Astrocyte of the spinal cord (primary cell): ENCODE results near the gene SLC39A13.

Source experiments
- DNase-seq: peaks from one replicate; pipeline ENCODE4 v3.0.0; 2011; ENCODE audit warnings: low read depth, low spot score
- H3K4me3 ChIP-seq: 2 replicates; pipeline ENCODE4 v1.5.1; 2011; ENCODE audit warnings: low read depth, mild to moderate bottlenecking, low read length, moderate library complexity
- in situ Hi-C: cut with HindIII; loops from 2 replicates; pipeline ENCODE4 v1.10.0; 2017; ENCODE audit warnings: low sequenced_read_pairs
- TF ChIP-seq, protein P1 (sequence below): IDR thresholded peaks from 2 replicates; pipeline ENCODE4 v1.5.1; 2012; ENCODE audit warnings: low read depth, mild to moderate bottlenecking, low read length, inconsistent platforms

SLC39A13 gene

DNA sequence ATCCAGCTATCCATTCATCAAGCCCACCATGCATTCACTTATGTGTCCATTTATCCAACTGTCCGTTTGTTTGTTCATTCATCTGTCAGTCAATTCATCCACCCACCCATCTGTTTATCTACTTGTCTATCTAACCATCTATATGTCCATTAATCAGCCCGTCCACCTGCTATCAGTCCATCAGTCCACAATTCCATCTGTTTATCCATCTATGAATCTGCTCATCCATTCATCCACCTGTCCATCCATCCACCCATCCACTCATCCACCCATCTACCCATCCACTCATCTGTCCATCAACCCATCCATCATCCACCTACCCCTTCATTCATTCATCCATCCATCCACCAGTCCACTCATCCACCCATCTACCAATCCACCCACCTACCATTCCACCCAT lies 29.1 kb upstream of the SLC39A13 start:
- no peak overlapping the region for H3K4me3 ChIP-seq
- no peak for DNase-seq
- TF ChIP-seq, protein P1, sequence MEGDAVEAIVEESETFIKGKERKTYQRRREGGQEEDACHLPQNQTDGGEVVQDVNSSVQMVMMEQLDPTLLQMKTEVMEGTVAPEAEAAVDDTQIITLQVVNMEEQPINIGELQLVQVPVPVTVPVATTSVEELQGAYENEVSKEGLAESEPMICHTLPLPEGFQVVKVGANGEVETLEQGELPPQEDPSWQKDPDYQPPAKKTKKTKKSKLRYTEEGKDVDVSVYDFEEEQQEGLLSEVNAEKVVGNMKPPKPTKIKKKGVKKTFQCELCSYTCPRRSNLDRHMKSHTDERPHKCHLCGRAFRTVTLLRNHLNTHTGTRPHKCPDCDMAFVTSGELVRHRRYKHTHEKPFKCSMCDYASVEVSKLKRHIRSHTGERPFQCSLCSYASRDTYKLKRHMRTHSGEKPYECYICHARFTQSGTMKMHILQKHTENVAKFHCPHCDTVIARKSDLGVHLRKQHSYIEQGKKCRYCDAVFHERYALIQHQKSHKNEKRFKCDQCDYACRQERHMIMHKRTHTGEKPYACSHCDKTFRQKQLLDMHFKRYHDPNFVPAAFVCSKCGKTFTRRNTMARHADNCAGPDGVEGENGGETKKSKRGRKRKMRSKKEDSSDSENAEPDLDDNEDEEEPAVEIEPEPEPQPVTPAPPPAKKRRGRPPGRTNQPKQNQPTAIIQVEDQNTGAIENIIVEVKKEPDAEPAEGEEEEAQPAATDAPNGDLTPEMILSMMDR, result no peak
- in situ Hi-C loops, result no loop called here

DNA sequence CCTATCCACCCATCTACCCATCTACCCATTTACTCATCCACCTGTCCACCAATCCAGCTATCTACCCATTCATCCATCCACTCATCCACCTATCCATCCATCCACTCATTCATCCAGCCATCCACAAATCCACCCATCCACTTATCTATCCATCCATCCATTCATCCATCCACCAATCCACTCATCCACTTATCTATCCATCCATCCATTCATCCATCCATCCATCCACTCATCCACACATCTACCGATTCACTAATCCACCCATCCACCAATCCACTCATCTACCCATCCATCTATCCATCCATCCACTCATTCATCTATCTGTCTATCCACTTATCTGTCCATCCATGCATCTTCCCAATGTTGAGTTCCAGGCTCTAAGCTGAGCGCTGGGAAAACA lies 28.3 kb upstream of the SLC39A13 start:
- no peak overlapping the region for H3K4me3 ChIP-seq
- no peak for DNase-seq
- in situ Hi-C loops, result no loop called here
- TF ChIP-seq, protein P1, result no peak

DNA sequence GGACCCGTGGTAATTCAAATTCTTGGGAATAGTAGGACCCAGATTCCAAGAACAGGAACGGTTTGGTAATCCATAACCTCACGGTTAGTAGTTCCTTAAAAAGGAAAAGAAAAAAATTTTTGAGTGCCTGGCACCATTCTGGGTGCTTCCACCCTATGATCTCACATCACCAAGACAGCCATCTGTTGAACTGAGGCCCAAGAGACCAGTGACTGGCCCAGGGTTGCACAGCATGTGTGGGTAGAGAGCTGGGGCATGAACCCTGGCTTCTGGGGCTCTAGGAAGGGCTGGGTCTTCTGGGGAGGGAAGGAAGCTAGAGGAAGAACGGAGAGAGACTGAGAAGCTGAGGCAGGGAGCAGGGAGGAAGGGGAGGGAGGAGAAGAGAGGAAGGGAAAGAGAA lies 25.3 kb upstream of the SLC39A13 start:
- H3K4me3 ChIP-seq, result no peak overlapping the region
- TF ChIP-seq, protein P1, result no peak
- in situ Hi-C loops, result no loop called here
- DNase-seq, result no peak

DNA sequence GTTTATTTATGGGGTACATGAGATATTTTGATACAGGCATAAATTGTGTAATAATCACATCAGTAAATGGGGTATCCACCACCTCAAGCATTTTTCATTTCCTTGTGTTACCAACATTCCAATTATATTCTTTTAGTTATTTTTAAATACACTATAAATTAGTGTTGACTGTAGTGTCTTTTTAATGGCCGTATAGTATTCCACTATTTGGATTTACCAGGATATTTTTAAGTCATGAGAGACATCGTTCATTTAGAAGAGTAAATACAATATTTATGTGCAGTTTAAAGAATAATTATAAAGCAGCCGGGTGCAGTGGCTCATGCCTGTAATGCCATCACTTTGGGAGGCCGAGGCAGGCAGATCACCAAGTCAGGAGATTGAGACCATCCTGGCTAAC lies 23.9 kb upstream of the SLC39A13 start:
- H3K4me3 ChIP-seq, result no peak overlapping the region
- TF ChIP-seq, protein P1, result no peak
- no peak for DNase-seq
- in situ Hi-C loops, result no loop called here

DNA sequence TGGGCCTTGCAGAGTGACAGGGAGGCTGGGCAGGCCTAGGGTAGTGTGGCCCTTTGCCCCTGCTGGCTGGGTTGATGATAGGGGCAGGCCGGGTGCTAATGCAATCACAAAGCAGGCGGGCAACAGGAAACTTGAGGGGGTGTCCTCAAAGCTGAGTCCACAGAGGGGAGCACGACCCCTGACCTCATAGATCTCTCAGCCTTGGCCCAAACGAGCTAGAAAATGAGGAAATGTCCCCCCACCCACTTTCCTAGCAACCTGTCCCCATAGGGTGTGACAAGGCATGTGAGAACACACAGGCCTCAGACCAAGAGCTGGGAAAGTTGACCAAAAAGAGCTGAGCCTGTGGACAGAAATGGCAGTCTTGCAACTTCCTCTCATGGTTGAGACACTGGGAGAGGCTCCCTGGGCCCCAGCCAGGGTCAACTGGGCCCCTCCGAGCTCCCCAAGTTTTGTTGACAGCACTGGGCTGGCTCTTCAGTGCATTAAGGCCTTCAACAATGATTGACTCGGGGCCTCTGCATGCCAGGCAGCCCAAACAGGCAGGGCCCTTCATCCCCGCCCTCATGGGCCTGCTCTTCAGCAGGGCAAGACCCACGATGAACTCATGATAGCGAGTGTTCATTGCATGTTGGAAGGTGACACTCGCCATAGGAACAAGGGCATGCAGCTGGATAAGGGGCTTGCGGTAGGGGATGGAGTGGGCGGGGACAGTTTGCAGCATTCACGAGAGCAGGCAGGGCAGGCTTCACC lies 20.3 kb upstream of the SLC39A13 start:
- in situ Hi-C loops, result no loop called here
- no peak for DNase-seq
- H3K4me3 ChIP-seq, result no peak overlapping the region

DNA sequence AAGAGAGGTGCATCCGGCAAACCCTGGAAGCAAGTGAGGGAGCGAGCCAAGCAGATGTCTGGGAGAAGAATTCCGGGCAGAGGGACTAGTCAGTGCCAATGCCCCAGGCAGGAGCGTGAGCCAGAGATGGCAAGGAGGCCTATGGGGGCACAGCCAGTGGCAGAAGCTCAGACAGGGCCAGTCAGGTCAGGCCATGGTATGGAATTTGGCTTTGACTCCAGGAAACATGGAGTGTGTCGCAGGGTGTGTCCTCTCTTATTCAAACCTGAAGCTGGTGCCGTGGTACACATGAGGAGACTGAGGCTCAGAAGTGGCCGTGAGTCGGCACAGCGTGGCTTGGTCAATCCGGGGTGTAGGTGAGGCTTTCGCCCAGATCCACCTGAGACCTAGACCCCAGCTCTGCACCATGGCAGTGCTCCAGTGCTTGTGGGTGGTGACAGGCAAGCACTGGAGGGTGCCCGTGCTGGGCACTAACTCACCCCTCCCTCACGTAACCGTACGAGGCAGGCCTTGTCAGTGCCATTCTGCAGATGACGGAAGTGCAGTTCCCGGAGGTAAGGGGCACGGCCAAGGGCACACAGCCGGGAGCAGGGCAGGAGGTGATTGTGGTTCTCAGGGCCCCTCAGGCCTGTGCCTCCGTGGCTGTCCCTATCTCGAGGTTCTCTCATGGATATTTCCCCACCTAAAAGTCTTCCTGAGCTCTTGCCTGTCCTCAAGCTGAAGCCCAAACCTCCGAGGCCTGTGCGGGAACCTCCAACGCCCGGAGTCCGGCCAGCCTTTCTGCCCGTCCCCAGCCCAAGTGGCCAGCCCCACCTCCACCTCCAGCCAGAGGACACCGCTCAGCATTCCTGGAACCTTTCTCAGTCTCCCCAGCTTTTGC lies 19.5 kb upstream of the SLC39A13 start:
- in situ Hi-C loops, result no loop called here
- TF ChIP-seq, protein P1, result no peak
- no peak overlapping the region for H3K4me3 ChIP-seq
- no peak for DNase-seq

More for the DNA sequence above, 20.3 kb upstream of the SLC39A13 start:
- TF ChIP-seq, protein P1, result no peak
